Bronchial epithelial cell (primary cell): ENCODE data around the gene PTPN7. TPM values are rescaled to one million over a fixed set of nuclear protein-coding genes. Genes with fewer than 3 reads are reported as not detected.

Source experiments
- DNase-seq: peaks from one replicate; pipeline ENCODE4 v3.0.0-alpha.2; 2010; ENCODE audit warnings: low read depth
- FAIRE-seq: peaks from 2 replicates; lab custom pipeline; 2011; peaks lifted over from hg19 to GRCh38; lab: Jason Lieb, UNC
- H3K27me3 ChIP-seq: 2 replicates; pipeline ENCODE4 v1.5.1; 2011; ENCODE audit warnings: low read length; ENCODE audit not compliant: control insufficient read depth, insufficient read depth
- H3K36me3 ChIP-seq: 2 replicates; pipeline ENCODE4 v1.5.1; 2011; ENCODE audit warnings: low read length; ENCODE audit not compliant: control insufficient read depth, insufficient read depth
- H3K4me3 ChIP-seq: 2 replicates; pipeline ENCODE4 v1.5.1; 2011; ENCODE audit warnings: mild to moderate bottlenecking, low read depth, low read length, control low read depth
- total RNA-seq: library from RNA; depleted of rRNA; stranded (reverse); fragments of >200 nt; gene quantifications from 2 replicates; pipeline ENCODE4 v1.2.1, GENCODE V29; 2014
- TF ChIP-seq, protein P1 (sequence below): IDR thresholded peaks from 2 replicates; pipeline ENCODE4 v1.5.1; 2011; ENCODE audit warnings: mild to moderate bottlenecking, moderate library complexity, low read length, control low read depth, inconsistent platforms; ENCODE audit not compliant: insufficient read depth, severe bottlenecking

Gene PTPN7
- total RNA-seq, 1 donor from 2014 or later = not detected

- TF ChIP-seq, protein P1, sequence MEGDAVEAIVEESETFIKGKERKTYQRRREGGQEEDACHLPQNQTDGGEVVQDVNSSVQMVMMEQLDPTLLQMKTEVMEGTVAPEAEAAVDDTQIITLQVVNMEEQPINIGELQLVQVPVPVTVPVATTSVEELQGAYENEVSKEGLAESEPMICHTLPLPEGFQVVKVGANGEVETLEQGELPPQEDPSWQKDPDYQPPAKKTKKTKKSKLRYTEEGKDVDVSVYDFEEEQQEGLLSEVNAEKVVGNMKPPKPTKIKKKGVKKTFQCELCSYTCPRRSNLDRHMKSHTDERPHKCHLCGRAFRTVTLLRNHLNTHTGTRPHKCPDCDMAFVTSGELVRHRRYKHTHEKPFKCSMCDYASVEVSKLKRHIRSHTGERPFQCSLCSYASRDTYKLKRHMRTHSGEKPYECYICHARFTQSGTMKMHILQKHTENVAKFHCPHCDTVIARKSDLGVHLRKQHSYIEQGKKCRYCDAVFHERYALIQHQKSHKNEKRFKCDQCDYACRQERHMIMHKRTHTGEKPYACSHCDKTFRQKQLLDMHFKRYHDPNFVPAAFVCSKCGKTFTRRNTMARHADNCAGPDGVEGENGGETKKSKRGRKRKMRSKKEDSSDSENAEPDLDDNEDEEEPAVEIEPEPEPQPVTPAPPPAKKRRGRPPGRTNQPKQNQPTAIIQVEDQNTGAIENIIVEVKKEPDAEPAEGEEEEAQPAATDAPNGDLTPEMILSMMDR = no peak
- peaks cover 2% of the 10 kb centered on the region for H3K27me3 ChIP-seq
- FAIRE-seq = no peak
- no peak overlapping the region for H3K4me3 ChIP-seq
- no peak for DNase-seq
- no peaks in the 10 kb centered on the region for H3K36me3 ChIP-seq
Measured at GRCh38 chr1:202107321-202107761, 53.1 kb downstream of the PTPN7 start.

DNA sequence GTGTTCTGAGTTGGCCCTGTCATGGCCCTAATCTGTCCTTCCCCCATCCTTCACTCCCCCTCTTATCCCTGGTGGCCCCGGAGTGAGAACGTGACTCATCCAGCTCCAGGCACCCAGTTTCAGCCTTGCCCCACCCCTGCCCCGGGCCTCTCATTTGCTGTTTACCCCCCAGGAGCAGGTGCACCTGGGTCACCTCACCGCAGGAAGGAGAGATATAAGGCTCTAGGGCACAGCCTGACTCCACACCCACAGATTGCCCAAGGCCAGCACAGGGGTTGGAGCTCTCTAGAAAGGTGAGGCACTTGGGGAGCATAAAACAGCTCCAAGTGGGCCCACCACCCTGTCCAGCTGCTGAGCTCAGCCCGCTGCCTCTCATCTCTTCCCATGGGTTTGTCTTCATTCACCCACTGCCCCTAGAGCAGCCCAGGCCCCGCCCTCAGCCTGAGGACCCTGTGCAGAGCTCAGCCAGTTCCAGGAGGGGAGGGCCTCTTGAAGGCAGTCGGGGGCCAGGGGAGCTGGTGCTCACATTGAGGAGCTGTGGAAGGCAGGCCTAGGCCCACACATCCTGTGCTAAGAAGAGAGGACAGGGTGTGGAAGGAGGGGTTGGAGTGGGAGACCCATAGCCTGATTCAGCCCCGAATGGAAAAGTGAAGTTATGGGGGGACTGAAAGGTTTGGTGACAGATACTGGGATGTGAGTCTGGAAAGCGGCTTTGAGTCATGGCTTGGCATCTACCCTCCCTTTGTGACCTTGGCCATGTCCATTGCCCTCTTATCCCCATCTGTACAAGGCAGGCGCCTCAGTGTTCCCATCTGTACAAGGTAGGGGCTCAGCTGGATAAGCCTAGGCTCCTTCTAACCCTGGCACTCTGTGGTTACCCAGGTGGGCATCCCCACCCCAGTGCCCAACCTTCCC, 53.8 kb downstream of the PTPN7 start:
- Histone ChIP-seq H3K27me3 (peaks cover 2% of the 10 kb centered on the region), H3K36me3 (no peaks in the 10 kb centered on the region), H3K4me3 (no peak overlapping the region)
- TF ChIP-seq, protein P1 = no peak
- DNase-seq = no peak
- no peak for FAIRE-seq

- Histone ChIP-seq H3K36me3 (no peaks in the 10 kb centered on the region), H3K27me3 (peaks cover 2% of the 10 kb centered on the region), H3K4me3 (no peak overlapping the region)
- TF ChIP-seq, protein P1 = no peak
- FAIRE-seq (no peak), DNase-seq (peak; percentile 69)
Measured at GRCh38 chr1:202105571-202106339, 54.6 kb downstream of the PTPN7 start.

DNA sequence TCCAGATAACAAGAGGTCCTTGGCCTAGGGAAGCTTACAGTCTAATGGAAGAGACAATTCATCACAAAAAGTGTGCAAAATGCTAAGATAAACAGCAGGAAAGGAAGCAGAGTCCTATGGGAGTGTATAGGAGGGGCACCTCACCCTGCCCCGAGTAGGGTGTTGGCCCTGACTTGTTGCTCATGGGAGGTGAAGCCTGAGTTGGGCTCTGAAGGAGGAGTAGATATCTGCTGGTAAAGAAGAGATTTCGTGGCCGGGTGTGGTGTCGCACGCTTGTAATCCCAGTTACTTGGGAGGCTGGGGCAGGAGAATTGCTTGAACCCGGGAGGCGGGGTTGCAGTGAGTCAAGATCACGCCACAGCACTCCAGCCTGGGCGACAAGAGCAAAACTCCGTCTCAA, 56.3 kb downstream of the PTPN7 start:
- peaks cover 2% of the 10 kb centered on the region for H3K27me3 ChIP-seq
- FAIRE-seq (no peak), DNase-seq (no peak)
- H3K36me3 ChIP-seq = no peaks in the 10 kb centered on the region
- TF ChIP-seq, protein P1 = no peak
- H3K4me3 ChIP-seq = no peak overlapping the region

DNA sequence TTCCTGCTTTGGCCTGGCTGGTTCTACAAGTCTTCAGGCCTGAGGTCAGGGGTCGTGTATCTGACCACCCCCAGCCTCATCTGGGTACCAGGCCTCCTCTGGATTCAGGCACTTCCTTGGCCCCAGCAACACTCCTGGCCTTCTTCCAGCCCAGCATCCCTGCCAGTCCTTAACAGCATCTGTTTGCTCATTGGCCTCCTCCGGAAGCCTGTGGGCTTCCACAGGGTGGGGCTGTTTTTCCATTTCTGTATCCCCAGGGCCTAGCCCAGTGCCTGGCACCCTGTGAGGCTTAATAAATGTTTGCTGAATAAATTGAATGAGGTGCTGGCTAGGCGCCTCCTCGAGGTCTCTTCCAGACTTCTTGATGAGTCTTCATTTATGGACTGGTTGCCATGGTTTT, 59.2 kb downstream of the PTPN7 start:
- no peaks in the 10 kb centered on the region for H3K27me3 ChIP-seq
- TF ChIP-seq, protein P1 = no peak
- no peak for FAIRE-seq
- no peak overlapping the region for H3K4me3 ChIP-seq
- H3K36me3 ChIP-seq = no peaks in the 10 kb centered on the region
- DNase-seq = no peak

Other genes starting within 250 kb of the PTPN7 start
- gene LMOD1, start 214.1 kb downstream of the PTPN7 start, total RNA-seq = 0.26 TPM in 1 of 2 replicates, not detected in the other
- gene TIMM17A, start 205.1 kb downstream of the PTPN7 start, total RNA-seq = 53.4 and 74.9 TPM in 2 replicates
- gene RNPEP, start 178.0 kb downstream of the PTPN7 start, total RNA-seq = 27.3 and 39.8 TPM in 2 replicates
- gene ELF3, start 150.0 kb downstream of the PTPN7 start, total RNA-seq = 66.1 and 105 TPM in 2 replicates
- gene GPR37L1, start 37.7 kb downstream of the PTPN7 start, total RNA-seq = under 0.01 TPM in 1 of 2 replicates, not detected in the other
- gene ARL8A, start 15.9 kb downstream of the PTPN7 start, total RNA-seq = 30.3 and 33.3 TPM in 2 replicates
- gene LGR6, start 33.2 kb upstream of the PTPN7 start, total RNA-seq = under 0.01 TPM in 1 of 2 replicates, not detected in the other
- 1.9 and 4.7 TPM in 2 replicates for gene UBE2T, start 181.3 kb upstream of the PTPN7 start, total RNA-seq
- 8.7 and 16.4 TPM in 2 replicates for gene PPP1R12B, start 188.1 kb upstream of the PTPN7 start, total RNA-seq